Measurements from ENCODE around the gene KDM3B.
A peak's percentile ranks its signal among the peaks of the same experiment; 100 is the strongest.
"Not testable (repeated sequence)": the region's sequence is repeated elsewhere in the genome, so short reads cannot be mapped to it uniquely, and the experiment has no call there.

KDM3B gene

GRCh38 chr5:138351056-138351455 is 1.4 kb upstream of the KDM3B start:
- DNase-seq (ENCODE audit: low spot score), result no peak

GRCh38 chr5:138351517-138351916 is 968 bp upstream of the KDM3B start:
- no peak for DNase-seq (ENCODE audit: low spot score)

DNA sequence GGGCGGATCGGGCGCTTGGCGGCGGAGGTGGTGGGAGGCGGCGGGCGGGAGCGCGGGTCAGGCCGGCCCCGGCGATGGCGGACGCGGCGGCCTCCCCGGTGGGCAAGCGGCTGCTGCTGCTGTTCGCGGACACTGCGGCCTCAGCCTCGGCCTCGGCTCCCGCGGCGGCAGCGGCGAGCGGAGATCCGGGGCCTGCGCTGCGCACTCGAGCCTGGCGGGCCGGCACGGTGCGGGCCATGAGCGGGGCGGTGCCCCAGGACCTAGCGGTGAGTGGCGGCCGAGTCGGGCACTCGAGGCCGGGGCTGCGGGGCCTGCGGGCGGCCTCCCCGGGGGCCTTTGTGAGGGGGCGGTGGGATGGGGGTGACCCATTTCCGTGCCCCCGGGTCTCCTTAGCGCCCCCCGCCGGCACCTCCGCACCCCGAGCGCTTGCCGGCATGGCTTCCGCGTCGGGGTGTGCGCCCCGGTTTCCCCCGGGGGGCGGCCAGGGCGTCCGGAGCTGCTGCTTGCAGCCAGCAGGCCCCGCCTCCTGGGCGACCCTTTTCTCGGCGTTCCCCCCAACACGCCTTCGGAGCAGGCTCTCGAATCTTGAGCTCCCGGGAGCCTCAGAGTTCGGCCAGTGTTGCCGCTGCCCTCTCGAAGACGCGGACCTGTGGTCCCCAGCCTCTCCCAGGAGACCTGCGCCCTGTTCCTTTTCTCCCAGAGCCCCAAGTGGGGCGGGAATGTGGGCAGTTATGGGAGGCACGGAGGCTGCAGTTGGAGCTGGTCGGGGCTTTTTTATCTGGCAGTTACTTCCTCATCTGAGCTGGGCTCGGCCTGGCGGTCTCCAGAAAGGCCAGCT is 456 bp downstream of the KDM3B start:
- peak; percentile 72 for DNase-seq (ENCODE audit: low spot score)

DNA sequence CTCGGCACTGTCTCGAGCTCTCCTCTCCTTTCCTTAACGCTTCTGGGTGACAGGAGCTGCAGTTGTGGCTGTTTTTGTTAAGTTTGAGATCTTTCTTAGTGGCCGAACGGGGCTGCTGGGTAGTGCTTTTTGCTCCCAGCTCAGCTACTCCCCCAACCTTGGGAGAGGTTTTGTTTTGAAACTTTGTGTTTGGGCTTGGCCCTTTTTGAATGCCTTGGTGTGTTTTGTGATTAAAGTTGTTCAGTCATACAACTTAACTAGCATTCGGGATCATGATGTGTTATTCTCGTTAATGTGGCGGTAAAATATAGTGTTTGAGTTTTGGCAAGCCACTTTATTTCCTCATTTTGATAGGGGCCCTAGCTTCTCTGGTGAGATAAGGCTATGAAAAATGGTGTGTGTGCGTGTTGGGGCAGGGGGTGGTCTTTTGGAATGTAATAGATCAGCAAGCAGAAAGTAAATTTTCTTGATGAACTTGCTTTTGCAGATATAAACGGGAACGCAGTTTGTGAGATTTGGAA is 1.1 kb downstream of the KDM3B start:
- DNase-seq (ENCODE audit: low spot score), result peak; percentile 33

GRCh38 chr5:138354387-138354786 is 1.9 kb downstream of the KDM3B start:
- no peak for DNase-seq (ENCODE audit: low spot score)

DNA sequence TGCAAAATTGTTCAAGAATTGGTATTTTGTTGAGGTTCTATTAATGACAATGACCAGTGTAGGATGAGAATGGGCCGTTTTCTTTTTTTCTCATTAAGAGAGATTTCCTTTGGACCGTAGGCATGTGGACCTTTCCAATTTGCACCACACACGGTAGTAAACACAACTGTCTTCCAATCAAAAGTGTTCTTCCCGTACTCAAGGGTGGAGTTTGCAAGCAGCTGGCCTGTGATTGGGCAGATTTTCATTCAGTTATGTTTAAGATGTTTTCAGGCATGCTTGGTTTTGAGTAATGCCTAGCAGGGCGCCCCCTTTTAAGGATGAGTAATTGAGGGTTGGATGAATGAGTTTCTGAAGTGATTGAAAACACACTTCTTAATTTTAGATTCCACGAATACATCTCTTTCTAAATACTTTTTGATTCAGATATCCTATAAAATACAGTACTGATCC is 2.5 kb downstream of the KDM3B start:
- DNase-seq (ENCODE audit: low spot score), result peak; percentile 82

- DNase-seq (ENCODE audit: low spot score), result no peak
Measured at GRCh38 chr5:138359621-138360020, 7.1 kb downstream of the KDM3B start.

DNA sequence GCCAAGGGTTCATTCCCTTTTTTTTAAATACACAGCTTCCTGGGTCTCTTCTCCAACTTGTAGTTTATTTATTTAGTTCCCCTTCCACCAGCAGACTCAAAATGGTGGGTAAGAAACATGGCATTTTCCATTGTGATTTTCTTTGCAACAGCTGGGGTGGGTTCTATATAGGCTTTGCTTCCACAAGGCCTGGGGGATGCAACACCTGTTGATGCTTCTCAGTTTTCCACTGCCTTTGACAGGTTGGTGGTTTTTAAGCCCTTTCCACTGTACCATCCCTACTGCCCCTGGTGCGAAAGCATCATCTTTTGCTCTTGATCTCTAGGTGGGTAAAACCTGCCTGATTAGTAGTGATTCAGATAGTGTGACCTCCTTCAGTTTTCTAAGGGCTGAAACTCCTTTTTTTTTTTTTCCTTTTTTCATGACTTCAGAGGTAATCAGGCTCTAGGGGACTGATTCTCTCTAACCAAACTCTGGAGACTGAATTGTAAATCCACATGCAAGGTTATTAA is 8.5 kb downstream of the KDM3B start:
- DNase-seq (ENCODE audit: low spot score), result no peak

- no peak for DNase-seq (ENCODE audit: low spot score)
Measured at GRCh38 chr5:138364576-138364975, 12.1 kb downstream of the KDM3B start.

DNA sequence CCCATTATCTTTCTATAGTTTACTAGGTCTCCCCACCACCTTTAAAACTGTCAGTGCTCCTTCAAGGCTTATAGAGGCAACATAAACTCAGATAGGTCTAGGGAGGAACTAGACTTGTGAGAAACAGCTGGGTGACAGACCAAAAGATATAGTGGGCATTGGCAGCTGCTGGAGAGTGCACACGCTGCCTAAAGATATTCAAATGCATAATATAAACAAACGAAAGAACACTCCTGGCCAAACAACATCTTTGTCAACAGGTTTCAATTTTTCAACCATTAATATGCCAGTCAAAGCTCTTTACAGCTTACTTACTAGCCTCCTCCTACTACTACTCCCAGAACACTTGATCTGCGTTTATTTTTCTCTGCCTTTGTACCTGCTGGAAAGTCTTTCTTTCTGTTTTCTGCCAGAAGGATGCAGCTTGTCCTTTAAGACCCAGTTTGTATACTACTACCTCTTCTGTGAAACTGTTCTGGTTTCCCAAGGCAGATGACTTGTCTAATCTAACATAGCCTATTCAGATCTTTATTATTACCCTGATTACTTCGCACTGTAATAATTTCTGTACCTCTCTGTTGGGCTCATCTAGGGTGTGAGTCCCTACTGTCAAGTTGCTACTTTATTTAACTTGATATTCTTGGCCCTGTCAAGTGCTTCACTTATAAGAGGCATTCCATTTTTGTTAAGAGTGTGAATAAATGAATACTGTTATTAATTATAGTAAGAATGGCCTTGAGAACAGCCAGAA is 14.3 kb downstream of the KDM3B start:
- no peak for DNase-seq (ENCODE audit: low spot score)

- no peak for DNase-seq (ENCODE audit: low spot score)
Measured at GRCh38 chr5:138369261-138369660, 16.8 kb downstream of the KDM3B start.

DNA sequence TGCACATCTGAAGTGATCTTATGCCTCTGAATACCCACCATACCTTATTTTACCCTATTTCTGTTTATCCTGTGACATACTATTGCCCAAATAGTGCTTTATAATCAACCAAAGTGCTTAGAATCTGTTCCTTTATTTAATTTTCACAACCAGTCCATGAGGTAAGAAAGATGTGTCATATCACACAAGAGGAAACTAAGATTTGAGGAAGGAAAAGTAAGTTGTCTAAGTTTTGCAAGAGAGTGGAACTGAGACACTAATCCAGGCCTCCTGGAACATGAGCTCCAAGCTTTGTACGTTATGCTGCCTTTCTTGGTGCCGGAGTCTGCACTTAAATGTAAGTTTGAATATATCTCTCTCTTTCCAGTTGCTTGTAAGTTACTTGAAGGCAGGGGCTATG is 17.2 kb downstream of the KDM3B start:
- no peak for DNase-seq (ENCODE audit: low spot score)

DNA sequence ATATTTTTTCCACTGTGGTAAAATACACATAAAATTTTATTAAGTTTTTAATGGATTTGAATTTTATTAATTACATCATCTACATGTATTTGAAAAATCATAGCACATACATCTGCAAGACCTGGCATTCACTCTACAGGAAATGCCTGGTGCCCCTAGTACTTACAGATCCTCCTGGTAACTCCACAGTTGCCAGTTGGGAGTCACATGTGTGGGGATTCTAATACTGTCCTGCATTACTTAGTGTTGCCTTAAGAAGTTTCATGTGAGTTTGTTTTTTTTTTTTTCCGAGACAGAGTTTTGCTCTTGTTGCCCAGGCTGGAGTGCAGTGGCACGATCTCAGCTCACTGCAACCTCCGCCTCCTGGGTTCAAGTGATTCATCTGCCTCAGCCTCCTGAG is 18.1 kb downstream of the KDM3B start:
- DNase-seq (ENCODE audit: low spot score), result no peak

DNA sequence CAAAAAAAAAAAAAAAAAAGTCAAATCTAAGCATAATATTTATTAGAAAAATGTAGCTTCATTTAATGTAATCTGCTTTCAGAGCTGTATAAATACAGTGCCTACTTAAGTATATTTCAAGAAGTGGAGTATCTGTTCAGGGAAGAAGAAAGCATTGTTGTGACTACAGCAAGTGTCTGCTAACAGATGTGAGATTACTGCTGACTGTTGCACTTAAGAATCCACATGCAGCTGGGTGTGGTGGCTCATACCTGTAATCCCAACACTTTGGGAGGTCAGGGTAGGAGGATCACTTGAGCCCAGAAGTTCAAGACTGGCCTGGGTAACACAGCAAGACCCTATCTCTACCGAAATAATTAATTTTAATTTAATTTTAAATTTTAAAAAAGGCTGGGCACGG is 19.0 kb downstream of the KDM3B start:
- no peak for DNase-seq (ENCODE audit: low spot score)

DNA sequence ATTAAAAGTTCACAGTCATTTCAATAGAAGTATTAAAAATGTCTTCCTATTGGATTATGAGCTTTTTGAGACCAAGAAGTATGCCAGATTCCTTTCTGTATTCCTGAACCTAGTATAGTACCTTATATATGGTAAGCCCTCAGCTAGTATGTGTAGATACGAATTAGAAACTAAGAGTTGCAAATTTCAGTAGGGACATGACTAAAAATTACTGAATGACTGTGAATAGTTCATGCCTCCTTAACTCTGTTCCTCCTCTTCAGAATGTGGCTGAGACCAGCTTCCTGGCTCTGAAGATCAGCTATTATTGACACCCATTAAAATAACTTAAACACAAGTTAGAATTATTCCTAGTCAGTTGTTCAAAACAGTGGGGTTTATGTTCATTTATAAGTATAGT is 19.7 kb downstream of the KDM3B start:
- no peak for DNase-seq (ENCODE audit: low spot score)

- DNase-seq (ENCODE audit: low spot score), result no peak
Measured at GRCh38 chr5:138372653-138373052, 20.2 kb downstream of the KDM3B start.

DNA sequence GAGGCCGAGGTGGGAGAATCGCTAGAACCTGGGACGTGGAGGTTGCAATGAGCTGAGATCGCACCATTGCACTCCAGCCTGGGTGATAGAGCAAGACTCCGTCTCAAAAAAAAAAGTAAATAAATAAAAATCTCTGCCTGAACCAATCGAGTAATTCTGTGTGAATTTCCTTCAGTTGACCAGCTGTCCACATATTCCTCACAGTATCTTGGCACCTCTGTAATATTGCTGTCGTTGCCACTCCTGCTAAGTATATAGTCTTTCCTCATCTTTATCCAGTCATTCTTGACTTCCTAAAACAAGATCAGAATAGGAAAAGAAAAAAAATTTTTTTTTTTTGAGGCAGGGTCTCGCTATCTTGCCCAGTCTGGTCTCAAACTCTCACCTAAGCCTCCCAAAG is 29.9 kb downstream of the KDM3B start:
- DNase-seq (ENCODE audit: low spot score), result no peak

DNA sequence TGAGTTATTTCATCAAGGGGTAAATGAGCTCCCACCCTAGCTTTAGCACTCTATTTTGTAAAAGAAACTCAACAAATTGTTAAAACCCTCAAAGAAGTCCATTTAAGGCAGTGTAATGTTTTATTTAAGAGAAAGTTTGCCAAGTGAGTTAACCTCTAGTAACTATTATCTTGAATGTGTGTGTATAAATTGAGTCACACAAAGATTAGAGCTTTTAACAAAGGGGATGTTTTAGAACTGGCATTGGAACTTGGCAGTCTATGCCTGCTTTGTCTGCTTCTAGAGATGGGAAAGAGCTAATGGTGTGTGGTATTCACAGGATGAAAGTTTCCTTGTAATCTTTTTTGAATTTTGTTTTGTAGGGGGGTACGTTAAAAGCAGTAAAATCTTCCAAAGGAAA is 33.2 kb downstream of the KDM3B start:
- DNase-seq (ENCODE audit: low spot score), result no peak

GRCh38 chr5:138386290-138386689 is 33.8 kb downstream of the KDM3B start:
- DNase-seq (ENCODE audit: low spot score), result no peak

- no peak for DNase-seq (ENCODE audit: low spot score)
Measured at GRCh38 chr5:138389332-138389731, 36.8 kb downstream of the KDM3B start.

DNA sequence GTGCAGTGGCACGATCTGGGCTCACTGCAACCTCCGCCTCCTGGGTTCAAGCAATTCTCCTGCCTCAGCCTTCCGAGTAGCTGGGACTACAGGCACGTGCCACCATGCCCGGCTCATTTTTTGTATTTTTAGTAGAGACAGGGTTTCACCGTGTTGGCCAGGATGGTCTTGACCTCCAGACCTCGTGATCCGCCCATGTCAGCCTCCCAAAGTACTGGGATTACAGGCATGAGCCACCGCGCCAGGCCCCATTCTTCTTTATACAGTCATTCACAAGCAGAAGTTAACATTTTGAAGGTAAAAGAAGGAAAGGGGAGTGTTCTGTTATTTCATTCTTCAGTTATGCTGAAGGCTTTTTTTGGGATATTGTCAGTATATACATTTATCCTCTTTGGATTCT is 37.4 kb downstream of the KDM3B start:
- DNase-seq (ENCODE audit: low spot score), result not testable (repeated sequence)

GRCh38 chr5:138391859-138392386 is 39.4 kb downstream of the KDM3B start:
- no peak for DNase-seq (ENCODE audit: low spot score)

GRCh38 chr5:138402640-138403039 is 50.2 kb downstream of the KDM3B start:
- no peak for DNase-seq (ENCODE audit: low spot score)
